Sigmoid colon (tissue), 7 donors: ENCODE data around the gene PRIMPOL. TPM values are rescaled to one million over a fixed set of nuclear protein-coding genes. Genes with fewer than 3 reads are reported as not detected.
A peak's percentile ranks its signal among the peaks of the same experiment; 100 is the strongest.
"Not testable (repeated sequence)": the region's sequence is repeated elsewhere in the genome, so short reads cannot be mapped to it uniquely, and the experiment has no call there.

ENCODE experiments used
- DNase-seq: peaks from one replicate; pipeline ENCODE4 v3.0.0-alpha.2; 2019
- H3K27ac ChIP-seq, 4 donors: fragments of 200-600 bp; sonication (generic); one replicate each; pipeline ENCODE4 v1.5.1; 2016 to 2019; ENCODE audit warnings: mild to moderate bottlenecking in 1 of 4
- H3K27me3 ChIP-seq, 3 donors: fragments of 200-600 bp; sonication (generic); one replicate each; pipeline ENCODE4 v1.5.1; 2019; ENCODE audit warnings: mild to moderate bottlenecking in 1 of 3
- H3K36me3 ChIP-seq, 4 donors: fragments of 200-600 bp; sonication (generic); one replicate each; pipeline ENCODE4 v1.5.1; 2016 to 2019
- H3K4me1 ChIP-seq, 4 donors: fragments of 200-600 bp; sonication (generic); one replicate each; pipeline ENCODE4 v1.5.1; 2017 to 2019
- H3K4me3 ChIP-seq, 4 donors: fragments of 200-600 bp; sonication (generic); one replicate each; pipeline ENCODE4 v1.5.1; 2017 to 2019; ENCODE audit warnings: mild to moderate bottlenecking in 2 of 4, moderate library complexity in 1 of 4
- H3K9me3 ChIP-seq, 4 donors: fragments of 200-600 bp in 3 of 4; sonication (generic) in 3 of 4; one replicate each; pipeline versions ENCODE4 v1.5.1 to v1.6.1; 2013 to 2019
- EP300 ChIP-seq, 4 donors: sonication (generic); formaldehyde crosslinking; IDR thresholded peaks; one replicate each; pipeline ENCODE4 v1.6.1; 2017; ENCODE audit warnings: antibody characterized with exemption in 4 of 4
- POLR2A ChIP-seq, 2 donors: fragments of 450-650 bp; IDR thresholded peaks; one replicate each; pipeline ENCODE4 v1.6.1; 2016; ENCODE audit warnings: antibody characterized with exemption in 2 of 2, mild to moderate bottlenecking in 2 of 2, moderate library complexity in 2 of 2
- POLR2AphosphoS5 ChIP-seq, 4 donors: sonication (generic); formaldehyde crosslinking; IDR thresholded peaks; one replicate each; pipeline ENCODE4 v1.6.1; 2017; ENCODE audit warnings: antibody characterized with exemption in 4 of 4
- WGBS, 2 donors: extraction: QIAGEN DNeasy Blood & Tissue Kit; methylation state at CpG; one replicate each; pipeline ENCODE4 v1.1.7; 2013; 5-methylcytosine and 5-hydroxymethylcytosine counted together
- intact Hi-C: fragments of 100-400 bp; cut with DNase I; formaldehyde crosslinking; loops from one replicate; pipeline ENCODE4 v1.15.1; 2023
- polyA plus RNA-seq, 3 donors: library from polyadenylated mRNA; stranded (reverse); fragments of 200-250 nt; gene quantifications; one replicate each; pipeline ENCODE4 v1.2.3, GENCODE V29; 2013
- total RNA-seq, 4 donors: library from RNA; depleted of rRNA; stranded (reverse); fragments of >200 nt; gene quantifications; one replicate each; pipeline ENCODE4 v1.1.0, GENCODE V29; 2016
- TF ChIP-seq, protein P1 (sequence below), 4 experiments: fragments of 450-650 bp in 3 of 4; fragments of 200-600 bp in 1 of 4; IDR thresholded peaks; one replicate each; pipeline ENCODE4 v1.5.1; 2016 to 2019; ENCODE audit warnings: antibody characterized with exemption in 4 of 4, mild to moderate bottlenecking in 3 of 4, moderate library complexity in 2 of 4
- donor health status: healthy with polysubstance abuse.
- donor health status: Bipolar disorder and iron deficiency.
- donor health status: healthy.

Gene PRIMPOL
- total and polyA plus RNA-seq, 7 donors: 12.0 to 67.3 (median 30.5) TPM

DNA sequence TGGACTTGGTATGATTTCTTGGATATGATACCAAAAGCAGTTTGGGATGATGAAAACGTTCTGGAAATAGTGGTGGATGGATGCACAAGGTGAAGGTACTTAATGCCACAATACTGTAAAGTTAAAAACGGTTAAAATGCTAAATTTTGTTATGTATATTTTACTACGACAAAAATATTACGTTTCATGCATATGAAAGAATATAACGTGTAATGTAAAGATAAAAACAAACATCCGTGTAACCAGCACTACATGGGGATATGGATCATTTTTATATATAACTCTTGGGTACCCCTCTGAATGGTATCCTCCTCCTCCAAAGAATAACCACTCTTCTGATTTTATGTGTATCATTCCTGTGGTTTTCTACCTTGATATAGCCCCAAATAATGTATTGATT lies 85.2 kb downstream of the PRIMPOL start:
- WGBS, 2 donors: 22 to 47% methylated on average over 6 of the region's 6 CpGs
- intact Hi-C loops: loop anchor here (2.0 kb wide), 1 partner anchor 86 kb away; the partner anchor contains the start of genes CASP3 and PRIMPOL
- H3K27ac ChIP-seq: peak overlapping the region in 1 of 4 donors; percentile 68

DNA sequence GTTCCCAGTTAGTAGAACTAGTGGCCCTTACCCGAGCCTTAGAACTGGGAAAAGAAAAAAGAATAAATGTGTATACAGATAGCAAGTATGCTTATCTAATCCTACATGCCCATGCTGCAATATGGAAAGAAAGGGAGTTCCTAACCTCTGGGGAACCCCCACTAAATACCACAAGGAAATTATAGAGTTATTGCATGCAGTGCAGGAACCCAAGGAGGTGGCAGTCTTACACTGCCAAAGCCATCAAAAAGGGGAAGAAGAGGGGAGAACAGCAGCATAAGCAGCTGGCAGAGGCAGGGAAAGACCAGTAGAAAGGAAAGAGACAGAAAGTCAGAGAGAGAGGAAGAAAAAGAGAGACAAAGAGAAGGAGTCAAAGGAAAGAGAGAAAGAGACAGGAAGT lies 90.0 kb downstream of the PRIMPOL start:
- H3K27ac ChIP-seq, H3K4me3 ChIP-seq, H3K4me1 ChIP-seq, H3K36me3 ChIP-seq, H3K27me3 ChIP-seq, intact Hi-C loops, H3K9me3 ChIP-seq, DNase-seq: not testable (repeated sequence)
- WGBS, 2 donors: 57 to 81% methylated on average over 1 of the region's 1 CpG

More for the DNA sequence above, 85.2 kb downstream of the PRIMPOL start:
- Histone ChIP-seq H3K27me3 (no peaks in the 10 kb centered on the region), H3K4me3 (peak overlapping the region in 3 of 4 donors; percentile 48 to 74 (median 67)), H3K36me3 (no peaks in the 10 kb centered on the region), H3K9me3 (no peaks in the 10 kb centered on the region), H3K4me1 (peaks cover 3 to 17% (median 11%) of the 10 kb centered on the region in 4 donors)
- TF ChIP-seq POLR2A (IDR thresholded peaks at IDR 0.05) (no peak), EP300 (IDR thresholded peaks at IDR 0.05) (no peak), POLR2AphosphoS5 (IDR thresholded peaks at IDR 0.05) (no peak)
- TF ChIP-seq, protein P1, sequence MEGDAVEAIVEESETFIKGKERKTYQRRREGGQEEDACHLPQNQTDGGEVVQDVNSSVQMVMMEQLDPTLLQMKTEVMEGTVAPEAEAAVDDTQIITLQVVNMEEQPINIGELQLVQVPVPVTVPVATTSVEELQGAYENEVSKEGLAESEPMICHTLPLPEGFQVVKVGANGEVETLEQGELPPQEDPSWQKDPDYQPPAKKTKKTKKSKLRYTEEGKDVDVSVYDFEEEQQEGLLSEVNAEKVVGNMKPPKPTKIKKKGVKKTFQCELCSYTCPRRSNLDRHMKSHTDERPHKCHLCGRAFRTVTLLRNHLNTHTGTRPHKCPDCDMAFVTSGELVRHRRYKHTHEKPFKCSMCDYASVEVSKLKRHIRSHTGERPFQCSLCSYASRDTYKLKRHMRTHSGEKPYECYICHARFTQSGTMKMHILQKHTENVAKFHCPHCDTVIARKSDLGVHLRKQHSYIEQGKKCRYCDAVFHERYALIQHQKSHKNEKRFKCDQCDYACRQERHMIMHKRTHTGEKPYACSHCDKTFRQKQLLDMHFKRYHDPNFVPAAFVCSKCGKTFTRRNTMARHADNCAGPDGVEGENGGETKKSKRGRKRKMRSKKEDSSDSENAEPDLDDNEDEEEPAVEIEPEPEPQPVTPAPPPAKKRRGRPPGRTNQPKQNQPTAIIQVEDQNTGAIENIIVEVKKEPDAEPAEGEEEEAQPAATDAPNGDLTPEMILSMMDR (IDR thresholded peaks at IDR 0.05): no peak
- DNase-seq: no peak

DNA sequence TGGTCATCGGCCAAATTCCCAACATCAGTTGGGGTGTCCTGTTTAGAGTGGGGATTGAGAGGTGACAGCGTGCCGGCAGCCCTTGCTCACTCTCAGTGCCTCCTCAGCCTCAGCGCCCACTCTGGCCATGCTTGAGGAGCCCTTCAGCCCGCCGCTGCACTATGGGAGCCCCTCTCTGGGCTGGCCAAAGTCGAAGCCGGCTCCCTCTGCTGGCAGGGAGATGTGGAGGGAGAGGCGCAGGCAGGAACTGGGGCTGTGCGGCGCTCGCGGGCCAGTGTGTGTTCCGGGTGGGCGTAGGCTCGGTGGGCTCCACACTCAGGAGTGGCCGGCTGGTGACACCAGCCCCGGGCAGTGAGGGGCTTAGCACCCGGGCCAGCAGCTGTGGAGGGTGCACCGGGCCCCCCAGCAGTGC lies 91.4 kb downstream of the PRIMPOL start:
- intact Hi-C loops: loop anchor here (10.0 kb wide), 2 partner anchors 354 to 394 kb away; no protein-coding TSS in a partner anchor
- DNase-seq: no peak
- no peak overlapping the region for H3K4me3 ChIP-seq
- 96 to 97% methylated on average over 20 of the region's 20 CpGs for WGBS, 2 donors
- TF ChIP-seq POLR2AphosphoS5 (IDR thresholded peaks at IDR 0.05) (no peak), EP300 (IDR thresholded peaks at IDR 0.05) (no peak), POLR2A (IDR thresholded peaks at IDR 0.05) (no peak)
- TF ChIP-seq, protein P1 (IDR thresholded peaks at IDR 0.05): no peak
- no peak overlapping the region for H3K27ac ChIP-seq
- peaks cover 0 to 4% (median 2%) of the 10 kb centered on the region in 4 donors for H3K4me1 ChIP-seq
- H3K27me3 ChIP-seq: no peaks in the 10 kb centered on the region
- no peaks in the 10 kb centered on the region for H3K36me3 ChIP-seq
- no peaks in the 10 kb centered on the region for H3K9me3 ChIP-seq

DNA sequence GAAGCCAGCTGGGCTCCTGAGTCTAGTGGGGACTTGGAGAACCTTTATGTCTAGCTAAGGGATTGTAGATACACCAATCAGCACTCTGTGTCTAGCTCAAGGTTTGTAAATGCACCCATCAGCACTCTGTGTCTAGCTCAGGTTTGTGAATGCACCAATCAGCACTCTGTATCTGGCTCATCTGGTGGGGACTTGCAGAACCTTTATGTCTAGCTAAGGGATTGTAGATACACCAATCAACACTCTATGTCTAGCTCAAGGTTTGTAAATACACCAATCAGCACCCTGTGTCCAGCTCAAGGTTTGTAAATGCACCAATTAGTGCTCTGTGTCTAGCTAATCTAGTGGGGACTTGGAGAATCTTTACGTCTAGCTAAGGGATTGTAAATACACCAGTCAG lies 92.1 kb downstream of the PRIMPOL start:
- H3K36me3 ChIP-seq, H3K9me3 ChIP-seq, H3K27ac ChIP-seq, DNase-seq, H3K27me3 ChIP-seq, H3K4me3 ChIP-seq: not testable (repeated sequence)
- WGBS, 2 donors: 68 to 97% methylated on average over 1 of the region's 1 CpG
- intact Hi-C loops: loop anchor here (10.0 kb wide), 2 partner anchors 353 to 393 kb away; no protein-coding TSS in a partner anchor
- peaks cover 0 to 10% (median 8%) of the 10 kb centered on the region in 4 donors for H3K4me1 ChIP-seq

DNA sequence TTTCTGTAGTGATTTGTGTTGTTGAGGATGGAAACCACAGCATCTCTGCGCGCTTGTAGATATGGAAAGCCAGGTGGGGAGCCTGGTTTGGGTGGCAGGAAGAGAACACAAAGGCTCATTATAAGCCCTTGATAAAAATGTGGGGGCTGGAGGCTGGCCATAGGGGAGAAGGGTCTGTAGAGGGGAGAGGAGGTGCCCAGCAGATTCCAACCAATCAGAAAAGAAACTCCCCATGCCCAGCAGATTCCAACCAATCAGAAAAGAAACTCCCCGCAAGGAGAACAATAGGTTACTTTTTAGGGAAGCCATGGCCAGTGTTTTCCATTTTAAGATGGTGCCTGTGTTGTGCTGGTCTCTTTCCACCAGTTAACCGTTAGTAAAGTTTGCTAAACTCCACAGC lies 94.1 kb downstream of the PRIMPOL start:
- no peaks in the 10 kb centered on the region for H3K27me3 ChIP-seq
- TF ChIP-seq EP300 (IDR thresholded peaks at IDR 0.05) (no peak), POLR2A (IDR thresholded peaks at IDR 0.05) (no peak), POLR2AphosphoS5 (IDR thresholded peaks at IDR 0.05) (no peak)
- TF ChIP-seq, protein P1 (IDR thresholded peaks at IDR 0.05): no peak
- intact Hi-C loops: loop anchor here (2.0 to 10.0 kb wide), 3 partner anchors 241 to 391 kb away; no protein-coding TSS in a partner anchor
- H3K9me3 ChIP-seq: no peaks in the 10 kb centered on the region
- no peak overlapping the region for H3K27ac ChIP-seq
- H3K4me1 ChIP-seq: peaks cover 0 to 22% (median 19%) of the 10 kb centered on the region in 4 donors
- no peak overlapping the region for H3K4me3 ChIP-seq
- H3K36me3 ChIP-seq: no peaks in the 10 kb centered on the region
- no peak for DNase-seq
- whole genome bisulfite sequencing, 2 donors: 89 to 96% methylated on average over 4 of the region's 4 CpGs

DNA sequence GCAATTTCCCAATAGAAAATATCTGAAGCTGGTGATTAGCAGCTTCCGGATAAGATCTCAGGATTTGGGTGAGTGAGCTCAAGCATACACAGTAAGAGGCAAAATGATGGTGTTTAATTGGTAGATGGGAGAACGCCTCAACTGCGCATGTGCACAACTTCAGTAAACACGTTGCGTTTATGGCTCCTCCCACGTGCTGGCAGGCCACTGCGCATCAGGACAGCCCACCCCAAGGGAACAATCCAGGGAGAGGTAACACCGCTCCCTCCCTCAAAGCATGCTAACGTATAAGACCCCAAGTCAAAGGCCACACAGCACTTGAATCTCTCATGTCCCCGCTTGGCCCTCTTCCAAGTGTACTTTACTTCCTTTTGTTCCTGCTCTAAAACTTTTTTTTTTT lies 94.7 kb downstream of the PRIMPOL start:
- Histone ChIP-seq H3K9me3 (no peaks in the 10 kb centered on the region), H3K27me3 (no peaks in the 10 kb centered on the region), H3K4me1 (peaks cover 0 to 22% (median 19%) of the 10 kb centered on the region in 4 donors), H3K27ac (no peak overlapping the region), H3K4me3 (no peak overlapping the region), H3K36me3 (no peaks in the 10 kb centered on the region)
- no peak for DNase-seq
- TF ChIP-seq POLR2AphosphoS5 (IDR thresholded peaks at IDR 0.05): no peak
- TF ChIP-seq, protein P1 (IDR thresholded peaks at IDR 0.05): no peak
- TF ChIP-seq POLR2A (IDR thresholded peaks at IDR 0.05): no peak
- no peak for TF ChIP-seq EP300 (IDR thresholded peaks at IDR 0.05)
- intact Hi-C loops: loop anchor here (2.0 to 10.0 kb wide), 3 partner anchors 241 to 391 kb away; no protein-coding TSS in a partner anchor
- WGBS, 2 donors: 94% methylated on average over 10 of the region's 10 CpGs
